HepG2 (cell line): Measurements from ENCODE around the gene RNF123.

Experiments used
- CHD4 ChIP-seq: fragments of 200-600 bp; sonication (generic); IDR thresholded peaks from 2 replicates; pipeline ENCODE4 v1.7.0; 2017; ENCODE audit warnings: mild to moderate bottlenecking, low read length, borderline replicate concordance
- FOSL1 ChIP-seq: sonication (generic); formaldehyde crosslinking; IDR thresholded peaks from 2 replicates; pipeline ENCODE4 v1.9.0; 2021; ENCODE audit warnings: missing genetic modification reagents, borderline replicate concordance
- FOXK1 ChIP-seq: sonication (generic); formaldehyde crosslinking; IDR thresholded peaks from 2 replicates; pipeline ENCODE4 v1.4.0; 2020; ENCODE audit warnings: low read depth, missing genetic modification reagents, borderline replicate concordance
- PCBP2 ChIP-seq: fragments of 200-400 bp; formaldehyde crosslinking; optimal IDR thresholded peaks from 2 replicates; pipeline ENCODE3; 2018; ENCODE audit warnings: low read length, low read depth; ENCODE audit not compliant: poor library complexity, severe bottlenecking
- RELA ChIP-seq: sonication (generic); formaldehyde crosslinking; IDR thresholded peaks from 2 replicates; pipeline ENCODE4 v1.4.0; 2020; ENCODE audit warnings: missing genetic modification reagents
- SP140L ChIP-seq: sonication (generic); formaldehyde crosslinking; IDR thresholded peaks from 2 replicates; pipeline ENCODE4 v1.4.0; 2020; ENCODE audit warnings: missing genetic modification reagents, borderline replicate concordance
- TAF1 ChIP-seq: sonication (generic); formaldehyde crosslinking; IDR thresholded peaks from 2 replicates; pipeline ENCODE4 v1.4.0; 2020; ENCODE audit warnings: missing genetic modification reagents
- TP53 ChIP-seq: sonication (generic); formaldehyde crosslinking; conservative IDR thresholded peaks from 2 replicates; pipeline ENCODE4 v1.4.0; 2020; ENCODE audit warnings: missing genetic modification reagents
- ZFX ChIP-seq: sonication (generic); formaldehyde crosslinking; IDR thresholded peaks from 2 replicates; pipeline ENCODE4 v1.4.0; 2020; ENCODE audit warnings: mild to moderate bottlenecking, low read depth, missing genetic modification reagents, moderate library complexity
- TF ChIP-seq, protein P1 (sequence below): sonication (generic); formaldehyde crosslinking; IDR thresholded peaks from 2 replicates; pipeline ENCODE4 v1.5.0; 2020; ENCODE audit warnings: mild to moderate bottlenecking, missing genetic modification reagents, moderate library complexity
- TF ChIP-seq, protein P2 (sequence below): sonication (generic); formaldehyde crosslinking; conservative IDR thresholded peaks from 2 replicates; pipeline ENCODE4 v1.4.0; 2020; ENCODE audit warnings: missing genetic modification reagents
- TF ChIP-seq, protein P3 (sequence below): sonication (generic); formaldehyde crosslinking; IDR thresholded peaks from 2 replicates; pipeline ENCODE4 v1.4.0; 2020; ENCODE audit warnings: missing genetic modification reagents
- TF ChIP-seq, protein P4 (sequence below), 2 experiments: IDR thresholded peaks; 2 replicates each; pipeline ENCODE4 v1.6.1; 2011 to 2012; ENCODE audit warnings: low read length in 2 of 2, borderline replicate concordance in 1 of 2, low read depth in 1 of 2, mild to moderate bottlenecking in 1 of 2, moderate library complexity in 1 of 2
- TF ChIP-seq, protein P5 (sequence below): sonication (generic); formaldehyde crosslinking; IDR thresholded peaks from 2 replicates; pipeline ENCODE4 v1.8.0; 2022; ENCODE audit warnings: missing genetic modification reagents, mild to moderate bottlenecking, inconsistent platforms, borderline replicate concordance

DNA sequence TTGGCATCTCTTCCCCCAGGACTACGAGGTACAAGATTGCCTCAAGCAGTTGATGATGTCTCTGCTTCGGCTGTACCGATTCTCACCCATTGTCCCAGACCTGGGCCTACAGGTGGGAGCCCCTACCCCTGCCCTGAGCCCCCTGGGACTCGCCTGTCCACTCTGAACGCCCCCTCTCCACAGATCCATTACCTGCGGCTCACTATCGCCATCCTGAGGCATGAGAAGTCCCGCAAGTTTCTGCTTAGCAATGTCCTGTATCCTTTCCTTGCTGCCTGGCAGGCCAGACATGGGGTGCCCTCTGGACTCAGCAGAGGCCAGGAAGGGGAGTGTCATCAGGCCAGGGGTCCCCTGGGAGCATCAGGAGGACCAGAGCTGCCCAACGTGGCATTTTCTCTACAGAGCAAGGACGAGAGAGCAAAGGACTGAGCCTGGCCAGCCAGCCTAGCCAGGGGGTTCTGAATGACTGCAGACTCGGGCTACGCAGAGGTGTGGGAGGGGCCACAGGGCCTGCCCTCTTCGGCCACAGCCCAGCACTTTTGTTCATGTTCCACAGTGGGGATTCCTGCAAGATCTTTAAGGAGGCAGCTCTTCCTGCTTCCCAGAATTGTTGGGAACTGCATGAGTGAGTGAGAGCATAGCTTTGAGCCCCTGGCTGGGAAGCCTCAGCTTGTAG, 11.2 kb downstream of the RNF123 start:
- TF ChIP-seq, protein P1, sequence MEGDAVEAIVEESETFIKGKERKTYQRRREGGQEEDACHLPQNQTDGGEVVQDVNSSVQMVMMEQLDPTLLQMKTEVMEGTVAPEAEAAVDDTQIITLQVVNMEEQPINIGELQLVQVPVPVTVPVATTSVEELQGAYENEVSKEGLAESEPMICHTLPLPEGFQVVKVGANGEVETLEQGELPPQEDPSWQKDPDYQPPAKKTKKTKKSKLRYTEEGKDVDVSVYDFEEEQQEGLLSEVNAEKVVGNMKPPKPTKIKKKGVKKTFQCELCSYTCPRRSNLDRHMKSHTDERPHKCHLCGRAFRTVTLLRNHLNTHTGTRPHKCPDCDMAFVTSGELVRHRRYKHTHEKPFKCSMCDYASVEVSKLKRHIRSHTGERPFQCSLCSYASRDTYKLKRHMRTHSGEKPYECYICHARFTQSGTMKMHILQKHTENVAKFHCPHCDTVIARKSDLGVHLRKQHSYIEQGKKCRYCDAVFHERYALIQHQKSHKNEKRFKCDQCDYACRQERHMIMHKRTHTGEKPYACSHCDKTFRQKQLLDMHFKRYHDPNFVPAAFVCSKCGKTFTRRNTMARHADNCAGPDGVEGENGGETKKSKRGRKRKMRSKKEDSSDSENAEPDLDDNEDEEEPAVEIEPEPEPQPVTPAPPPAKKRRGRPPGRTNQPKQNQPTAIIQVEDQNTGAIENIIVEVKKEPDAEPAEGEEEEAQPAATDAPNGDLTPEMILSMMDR (CRISPR knock-in tag), result peak; percentile 24
- TF ChIP-seq, protein P2, sequence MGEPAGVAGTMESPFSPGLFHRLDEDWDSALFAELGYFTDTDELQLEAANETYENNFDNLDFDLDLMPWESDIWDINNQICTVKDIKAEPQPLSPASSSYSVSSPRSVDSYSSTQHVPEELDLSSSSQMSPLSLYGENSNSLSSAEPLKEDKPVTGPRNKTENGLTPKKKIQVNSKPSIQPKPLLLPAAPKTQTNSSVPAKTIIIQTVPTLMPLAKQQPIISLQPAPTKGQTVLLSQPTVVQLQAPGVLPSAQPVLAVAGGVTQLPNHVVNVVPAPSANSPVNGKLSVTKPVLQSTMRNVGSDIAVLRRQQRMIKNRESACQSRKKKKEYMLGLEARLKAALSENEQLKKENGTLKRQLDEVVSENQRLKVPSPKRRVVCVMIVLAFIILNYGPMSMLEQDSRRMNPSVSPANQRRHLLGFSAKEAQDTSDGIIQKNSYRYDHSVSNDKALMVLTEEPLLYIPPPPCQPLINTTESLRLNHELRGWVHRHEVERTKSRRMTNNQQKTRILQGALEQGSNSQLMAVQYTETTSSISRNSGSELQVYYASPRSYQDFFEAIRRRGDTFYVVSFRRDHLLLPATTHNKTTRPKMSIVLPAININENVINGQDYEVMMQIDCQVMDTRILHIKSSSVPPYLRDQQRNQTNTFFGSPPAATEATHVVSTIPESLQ, result no peak
- no peak for TF ChIP-seq TAF1 (CRISPR knock-in tag)
- TF ChIP-seq CHD4, result no peak
- TF ChIP-seq, protein P3, sequence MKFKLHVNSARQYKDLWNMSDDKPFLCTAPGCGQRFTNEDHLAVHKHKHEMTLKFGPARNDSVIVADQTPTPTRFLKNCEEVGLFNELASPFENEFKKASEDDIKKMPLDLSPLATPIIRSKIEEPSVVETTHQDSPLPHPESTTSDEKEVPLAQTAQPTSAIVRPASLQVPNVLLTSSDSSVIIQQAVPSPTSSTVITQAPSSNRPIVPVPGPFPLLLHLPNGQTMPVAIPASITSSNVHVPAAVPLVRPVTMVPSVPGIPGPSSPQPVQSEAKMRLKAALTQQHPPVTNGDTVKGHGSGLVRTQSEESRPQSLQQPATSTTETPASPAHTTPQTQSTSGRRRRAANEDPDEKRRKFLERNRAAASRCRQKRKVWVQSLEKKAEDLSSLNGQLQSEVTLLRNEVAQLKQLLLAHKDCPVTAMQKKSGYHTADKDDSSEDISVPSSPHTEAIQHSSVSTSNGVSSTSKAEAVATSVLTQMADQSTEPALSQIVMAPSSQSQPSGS (CRISPR knock-in tag), result no peak
- TF ChIP-seq PCBP2, result no peak
- TF ChIP-seq SP140L, result no peak
- TF ChIP-seq, protein P4, sequence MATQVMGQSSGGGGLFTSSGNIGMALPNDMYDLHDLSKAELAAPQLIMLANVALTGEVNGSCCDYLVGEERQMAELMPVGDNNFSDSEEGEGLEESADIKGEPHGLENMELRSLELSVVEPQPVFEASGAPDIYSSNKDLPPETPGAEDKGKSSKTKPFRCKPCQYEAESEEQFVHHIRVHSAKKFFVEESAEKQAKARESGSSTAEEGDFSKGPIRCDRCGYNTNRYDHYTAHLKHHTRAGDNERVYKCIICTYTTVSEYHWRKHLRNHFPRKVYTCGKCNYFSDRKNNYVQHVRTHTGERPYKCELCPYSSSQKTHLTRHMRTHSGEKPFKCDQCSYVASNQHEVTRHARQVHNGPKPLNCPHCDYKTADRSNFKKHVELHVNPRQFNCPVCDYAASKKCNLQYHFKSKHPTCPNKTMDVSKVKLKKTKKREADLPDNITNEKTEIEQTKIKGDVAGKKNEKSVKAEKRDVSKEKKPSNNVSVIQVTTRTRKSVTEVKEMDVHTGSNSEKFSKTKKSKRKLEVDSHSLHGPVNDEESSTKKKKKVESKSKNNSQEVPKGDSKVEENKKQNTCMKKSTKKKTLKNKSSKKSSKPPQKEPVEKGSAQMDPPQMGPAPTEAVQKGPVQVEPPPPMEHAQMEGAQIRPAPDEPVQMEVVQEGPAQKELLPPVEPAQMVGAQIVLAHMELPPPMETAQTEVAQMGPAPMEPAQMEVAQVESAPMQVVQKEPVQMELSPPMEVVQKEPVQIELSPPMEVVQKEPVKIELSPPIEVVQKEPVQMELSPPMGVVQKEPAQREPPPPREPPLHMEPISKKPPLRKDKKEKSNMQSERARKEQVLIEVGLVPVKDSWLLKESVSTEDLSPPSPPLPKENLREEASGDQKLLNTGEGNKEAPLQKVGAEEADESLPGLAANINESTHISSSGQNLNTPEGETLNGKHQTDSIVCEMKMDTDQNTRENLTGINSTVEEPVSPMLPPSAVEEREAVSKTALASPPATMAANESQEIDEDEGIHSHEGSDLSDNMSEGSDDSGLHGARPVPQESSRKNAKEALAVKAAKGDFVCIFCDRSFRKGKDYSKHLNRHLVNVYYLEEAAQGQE (IDR thresholded peaks at IDR 0.05; ENCODE audit: borderline replicate concordance in 1 of 2, low read depth in 1 of 2, low read length in 2 of 2), result no peak
- TF ChIP-seq FOXK1 (CRISPR knock-in tag), result no peak
- TF ChIP-seq ZFX (CRISPR knock-in tag), result no peak
- TF ChIP-seq RELA, result no peak
- TF ChIP-seq, protein P5, sequence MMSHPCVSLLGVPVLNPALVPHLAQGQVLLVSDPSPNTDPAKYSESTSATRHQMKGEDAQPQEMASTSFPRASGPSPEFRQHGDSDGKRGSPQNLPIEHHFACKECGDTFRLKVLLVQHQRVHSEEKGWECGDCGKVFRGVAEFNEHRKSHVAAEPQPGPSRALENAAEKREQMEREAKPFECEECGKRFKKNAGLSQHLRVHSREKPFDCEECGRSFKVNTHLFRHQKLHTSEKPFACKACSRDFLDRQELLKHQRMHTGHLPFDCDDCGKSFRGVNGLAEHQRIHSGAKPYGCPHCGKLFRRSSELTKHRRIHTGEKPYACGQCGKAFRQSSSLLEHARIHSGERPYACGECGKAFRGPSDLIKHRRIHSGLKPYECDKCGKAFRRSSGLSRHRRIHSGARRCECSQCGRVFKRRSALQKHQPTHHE (CRISPR knock-in tag), result no peak
- no peak for TF ChIP-seq FOSL1
- TF ChIP-seq TP53 (CRISPR knock-in tag), result no peak
